OCI-LY1 (cell line): ENCODE results near the gene PIGH.

Experiments used
- CTCF ChIP-seq: fragments of 200-600 bp; sonication (generic), shearing (Covaris generic); IDR thresholded peaks from 2 replicates; pipeline ENCODE4 v1.5.1; 2017; ENCODE audit warnings: mild to moderate bottlenecking, antibody characterized with exemption, low read length, moderate library complexity, mixed read lengths
- EZH2 ChIP-seq: fragments of 200-600 bp; sonication (generic), shearing (Covaris generic); IDR thresholded peaks from 2 replicates; pipeline ENCODE4 v1.8.0; 2017; ENCODE audit warnings: borderline replicate concordance, mixed run types, mild to moderate bottlenecking, antibody characterized with exemption, low read length, moderate library complexity, mixed read lengths

- TF ChIP-seq CTCF = no peak
- TF ChIP-seq EZH2 = no peak
Measured at GRCh38 chr14:67576216-67576955, 23.7 kb downstream of the PIGH start.
